Measurements from ENCODE around the gene RWDD3. TPM values are rescaled to one million over a fixed set of nuclear protein-coding genes. Genes with fewer than 3 reads are reported as not detected.

Gene RWDD3
- total RNA-seq, 6 experiments from 2014 or later = 11.7 to 14.6 (median 13.0) TPM

DNA sequence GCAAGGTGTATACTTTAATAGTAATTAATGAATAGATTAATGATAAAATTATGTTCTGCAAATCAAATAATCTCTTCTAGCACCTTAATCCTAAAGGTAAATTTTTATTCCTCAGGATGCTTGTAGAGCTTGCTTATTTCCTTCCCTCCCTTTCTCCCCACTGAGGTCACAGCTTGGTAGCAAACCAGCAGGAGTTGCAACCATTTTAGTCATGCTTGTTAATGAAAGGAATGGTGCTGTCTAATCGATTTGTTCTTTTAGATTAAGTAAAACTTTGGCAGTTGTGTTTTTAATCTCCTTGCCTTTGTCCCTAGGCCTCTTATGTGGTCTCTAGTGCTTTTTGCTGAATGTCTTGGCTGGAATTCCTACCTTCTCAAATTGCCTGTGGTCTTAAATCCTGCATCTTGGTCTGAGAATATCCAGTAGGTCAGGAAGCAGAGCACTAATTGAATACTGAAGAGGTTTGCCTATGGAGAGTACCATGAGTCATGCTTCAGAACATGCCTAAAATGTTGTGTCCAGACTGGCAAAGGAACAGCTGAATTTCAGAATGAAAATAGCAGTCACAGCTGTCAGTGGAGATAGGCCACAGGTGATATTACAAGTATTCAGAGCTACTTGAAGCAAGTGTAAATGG, 36.3 kb upstream of the RWDD3 start:
- H3K4me1 Mint-ChIP-seq (ENCODE audit: low read depth) = peaks cover 6% of the 10 kb centered on the region; the same call in 1 of the 2 replicates
- DNase-seq = peak; percentile 21
- H3K27me3 Mint-ChIP-seq (ENCODE audit: insufficient read depth) = peaks cover 6% of the 10 kb centered on the region
- H3K36me3 Mint-ChIP-seq (ENCODE audit: low read depth) = no peaks in the 10 kb centered on the region
- TF ChIP-seq, protein P1, sequence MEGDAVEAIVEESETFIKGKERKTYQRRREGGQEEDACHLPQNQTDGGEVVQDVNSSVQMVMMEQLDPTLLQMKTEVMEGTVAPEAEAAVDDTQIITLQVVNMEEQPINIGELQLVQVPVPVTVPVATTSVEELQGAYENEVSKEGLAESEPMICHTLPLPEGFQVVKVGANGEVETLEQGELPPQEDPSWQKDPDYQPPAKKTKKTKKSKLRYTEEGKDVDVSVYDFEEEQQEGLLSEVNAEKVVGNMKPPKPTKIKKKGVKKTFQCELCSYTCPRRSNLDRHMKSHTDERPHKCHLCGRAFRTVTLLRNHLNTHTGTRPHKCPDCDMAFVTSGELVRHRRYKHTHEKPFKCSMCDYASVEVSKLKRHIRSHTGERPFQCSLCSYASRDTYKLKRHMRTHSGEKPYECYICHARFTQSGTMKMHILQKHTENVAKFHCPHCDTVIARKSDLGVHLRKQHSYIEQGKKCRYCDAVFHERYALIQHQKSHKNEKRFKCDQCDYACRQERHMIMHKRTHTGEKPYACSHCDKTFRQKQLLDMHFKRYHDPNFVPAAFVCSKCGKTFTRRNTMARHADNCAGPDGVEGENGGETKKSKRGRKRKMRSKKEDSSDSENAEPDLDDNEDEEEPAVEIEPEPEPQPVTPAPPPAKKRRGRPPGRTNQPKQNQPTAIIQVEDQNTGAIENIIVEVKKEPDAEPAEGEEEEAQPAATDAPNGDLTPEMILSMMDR (IDR thresholded peaks at IDR 0.05) = no peak
- no peaks in the 10 kb centered on the region for H3K9me3 Mint-ChIP-seq
- no peak overlapping the region for H3K4me3 Mint-ChIP-seq
- no peak overlapping the region for H3K27ac Mint-ChIP-seq

DNA sequence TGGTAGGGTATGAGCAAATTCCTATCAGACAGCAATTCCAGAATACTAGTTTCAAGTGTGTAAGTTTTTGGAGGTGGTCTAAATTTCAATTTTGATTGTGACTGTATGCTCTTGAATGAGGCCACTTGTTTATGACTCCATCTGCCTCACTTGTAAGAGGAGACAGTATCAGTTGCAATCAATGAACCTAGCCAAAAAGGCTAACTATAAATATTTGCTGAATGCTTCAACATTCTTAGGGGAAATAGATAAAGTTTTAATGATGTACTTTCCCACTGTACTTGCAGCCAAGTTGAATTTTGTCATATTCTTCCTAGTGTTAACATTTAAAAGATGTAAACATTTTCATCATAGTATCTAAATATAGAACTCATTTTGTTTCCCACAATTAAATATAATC, 32.1 kb upstream of the RWDD3 start:
- H3K36me3 Mint-ChIP-seq (ENCODE audit: low read depth) = no peaks in the 10 kb centered on the region
- no peaks in the 10 kb centered on the region for H3K9me3 Mint-ChIP-seq

DNA sequence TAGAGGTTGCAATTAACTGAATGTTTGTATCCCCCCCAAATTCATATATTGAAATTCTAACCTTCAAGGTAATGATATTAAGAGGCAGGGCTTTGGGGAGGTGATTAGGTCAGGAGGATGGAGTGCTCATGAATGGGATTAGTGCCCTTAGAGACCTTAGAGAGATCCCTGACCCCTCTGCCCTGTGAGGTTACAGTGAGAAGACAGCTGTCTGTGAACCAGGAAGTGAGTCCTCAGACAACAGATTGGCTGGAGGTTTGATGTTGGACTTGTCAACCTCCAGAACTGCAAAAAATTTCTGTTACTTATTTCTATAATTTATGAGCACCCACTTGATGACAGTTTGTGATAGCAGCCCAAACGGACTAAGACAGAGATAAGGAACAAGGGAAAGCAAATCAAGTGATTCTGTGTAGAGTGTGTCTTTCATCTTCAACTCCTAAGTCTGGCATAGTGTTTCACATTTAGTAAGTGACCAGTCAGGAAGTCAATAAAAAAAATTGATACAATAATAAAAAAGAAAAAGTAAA, 30.0 kb upstream of the RWDD3 start:
- TF ChIP-seq, protein P1 (IDR thresholded peaks at IDR 0.05) = no peak
- Mint-ChIP-seq H3K9me3 (no peaks in the 10 kb centered on the region), H3K27ac (no peak overlapping the region), H3K27me3 (ENCODE audit: insufficient read depth) (peaks cover 14% of the 10 kb centered on the region), H3K36me3 (ENCODE audit: low read depth) (no peaks in the 10 kb centered on the region), H3K4me3 (no peak overlapping the region), H3K4me1 (ENCODE audit: low read depth) (no peaks in the 10 kb centered on the region)
- DNase-seq = no peak

More for the DNA sequence above, 32.1 kb upstream of the RWDD3 start:
- TF ChIP-seq, protein P1 (IDR thresholded peaks at IDR 0.05) = no peak
- H3K4me3 Mint-ChIP-seq = no peak overlapping the region
- peaks cover 8% of the 10 kb centered on the region for H3K27me3 Mint-ChIP-seq (ENCODE audit: insufficient read depth)
- no peak overlapping the region for H3K27ac Mint-ChIP-seq
- DNase-seq = peak; percentile 2
- H3K4me1 Mint-ChIP-seq (ENCODE audit: low read depth) = peaks cover 6% of the 10 kb centered on the region; the same call in 1 of the 2 replicates

DNA sequence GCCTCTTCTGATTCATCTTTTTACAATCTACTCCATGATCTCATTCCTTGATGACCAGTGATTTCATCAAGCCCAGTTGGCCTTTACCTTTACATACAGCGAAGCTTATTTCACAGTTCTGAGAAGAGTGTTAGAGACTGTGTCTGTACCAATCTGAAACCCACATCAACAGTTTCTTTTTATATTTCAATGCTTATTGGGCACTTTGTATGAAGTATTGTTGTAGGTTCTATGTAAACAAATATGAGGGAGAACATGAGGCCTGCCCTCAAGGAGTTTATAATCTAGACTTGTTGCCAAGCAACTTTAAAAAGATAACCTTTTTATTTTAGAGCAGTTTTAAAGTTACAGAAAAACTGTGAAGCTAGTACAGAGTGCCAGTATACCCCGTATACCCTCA, 27.5 kb upstream of the RWDD3 start:
- no peak overlapping the region for H3K27ac Mint-ChIP-seq

DNA sequence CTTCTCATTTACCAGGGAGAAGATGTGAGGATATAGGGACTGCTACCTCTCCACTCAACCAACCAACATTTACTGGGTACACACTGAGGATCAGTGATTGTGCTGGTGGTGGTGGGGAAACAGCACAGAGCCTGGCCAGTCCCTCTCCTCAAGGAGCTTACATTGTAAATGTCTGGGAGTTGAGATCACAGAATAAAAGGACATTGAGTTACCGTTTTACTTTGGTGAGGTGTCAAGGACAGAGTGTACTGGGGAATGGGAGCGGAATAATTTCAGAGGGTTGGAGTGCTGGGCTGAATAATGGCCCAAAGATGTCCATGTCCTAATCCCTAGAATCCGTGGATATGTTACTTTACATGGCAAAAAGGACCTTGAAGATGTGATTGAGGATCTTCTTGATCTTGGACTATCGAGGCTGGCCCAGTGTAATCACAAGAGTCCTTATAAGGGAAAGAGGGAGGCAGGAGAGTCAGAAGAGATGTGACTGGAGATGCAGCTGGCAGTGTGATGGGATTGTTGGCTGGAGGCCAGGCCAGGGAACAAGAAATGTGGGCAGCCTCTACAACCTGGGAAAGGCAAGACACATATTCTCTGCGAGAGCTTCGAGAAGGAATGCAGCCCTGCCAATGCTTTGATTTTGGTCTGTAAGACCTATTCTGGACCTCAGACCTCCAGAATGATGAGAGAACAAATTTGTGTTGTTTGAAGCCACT, 26.6 kb upstream of the RWDD3 start:
- Mint-ChIP-seq H3K4me1 (ENCODE audit: low read depth) (no peaks in the 10 kb centered on the region), H3K27ac (no peak overlapping the region), H3K36me3 (ENCODE audit: low read depth) (no peaks in the 10 kb centered on the region), H3K27me3 (ENCODE audit: insufficient read depth) (peaks cover 8% of the 10 kb centered on the region), H3K9me3 (no peaks in the 10 kb centered on the region), H3K4me3 (no peak overlapping the region)
- no peak for DNase-seq
- TF ChIP-seq, protein P1 (IDR thresholded peaks at IDR 0.05) = no peak

More for the DNA sequence above, 27.5 kb upstream of the RWDD3 start:
- no peak for DNase-seq
- no peaks in the 10 kb centered on the region for H3K4me1 Mint-ChIP-seq (ENCODE audit: low read depth)
- TF ChIP-seq, protein P1 (IDR thresholded peaks at IDR 0.05) = no peak
- peaks cover 8% of the 10 kb centered on the region for H3K27me3 Mint-ChIP-seq (ENCODE audit: insufficient read depth)
- no peak overlapping the region for H3K4me3 Mint-ChIP-seq
- no peaks in the 10 kb centered on the region for H3K36me3 Mint-ChIP-seq (ENCODE audit: low read depth)
- H3K9me3 Mint-ChIP-seq = no peaks in the 10 kb centered on the region

All from HFFc6 (cell line).